ENCODE results near the gene ARHGEF40.

The ARHGEF40 gene

DNA sequence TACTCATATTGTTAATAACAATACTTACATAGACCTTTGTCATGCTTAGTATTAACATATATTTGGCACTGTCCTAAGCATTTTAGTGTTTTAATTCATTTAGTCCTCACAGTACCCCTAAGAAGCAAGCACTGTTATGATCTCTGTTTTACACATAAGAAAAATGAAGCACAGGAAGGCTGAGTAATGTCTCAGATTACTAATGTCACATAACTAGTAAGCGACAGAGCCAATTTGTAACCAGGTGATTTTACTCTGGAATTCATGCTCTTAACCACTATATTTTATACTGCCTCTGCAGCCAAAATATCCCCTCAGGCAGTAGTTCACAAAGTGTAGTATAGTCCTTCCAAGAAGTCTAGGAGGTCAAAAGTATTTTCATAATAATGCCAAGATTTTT lies 51.0 kb downstream of the ARHGEF40 start:
- Histone ChIP-seq H3K4me3 (ENCODE audit: low read length, poor library complexity, severe bottlenecking) (no peak overlapping the region), H3K4me2 (ENCODE audit: low read depth, low read length, poor library complexity, severe bottlenecking) (no peak overlapping the region), H3K9ac (ENCODE audit: low read depth, low read length, poor library complexity, severe bottlenecking) (no peak overlapping the region), H3K27me3 (ENCODE audit: insufficient read depth, low read length, poor library complexity, severe bottlenecking) (no peaks in the 10 kb centered on the region), H3K9me2 (replicated peaks; ENCODE audit: low read depth, low read length) (no peaks in the 10 kb centered on the region), H3F3A (ENCODE audit: low read depth) (no peaks in the 10 kb centered on the region), H2AFZ (ENCODE audit: low read length) (no peak overlapping the region), H3K79me2 (ENCODE audit: insufficient read depth, low read length) (no peaks in the 10 kb centered on the region), H3K9me3 (ENCODE audit: insufficient read depth, low read depth, low read length) (no peaks in the 10 kb centered on the region), H3K4me1 (ENCODE audit: insufficient read depth, low read length, poor library complexity, severe bottlenecking) (no peaks in the 10 kb centered on the region), H4K20me1 (ENCODE audit: insufficient read depth, low read length, poor library complexity, severe bottlenecking) (no peaks in the 10 kb centered on the region), H3K36me3 (ENCODE audit: insufficient read depth, low read length) (no peaks in the 10 kb centered on the region)
- TF ChIP-seq, protein P1, sequence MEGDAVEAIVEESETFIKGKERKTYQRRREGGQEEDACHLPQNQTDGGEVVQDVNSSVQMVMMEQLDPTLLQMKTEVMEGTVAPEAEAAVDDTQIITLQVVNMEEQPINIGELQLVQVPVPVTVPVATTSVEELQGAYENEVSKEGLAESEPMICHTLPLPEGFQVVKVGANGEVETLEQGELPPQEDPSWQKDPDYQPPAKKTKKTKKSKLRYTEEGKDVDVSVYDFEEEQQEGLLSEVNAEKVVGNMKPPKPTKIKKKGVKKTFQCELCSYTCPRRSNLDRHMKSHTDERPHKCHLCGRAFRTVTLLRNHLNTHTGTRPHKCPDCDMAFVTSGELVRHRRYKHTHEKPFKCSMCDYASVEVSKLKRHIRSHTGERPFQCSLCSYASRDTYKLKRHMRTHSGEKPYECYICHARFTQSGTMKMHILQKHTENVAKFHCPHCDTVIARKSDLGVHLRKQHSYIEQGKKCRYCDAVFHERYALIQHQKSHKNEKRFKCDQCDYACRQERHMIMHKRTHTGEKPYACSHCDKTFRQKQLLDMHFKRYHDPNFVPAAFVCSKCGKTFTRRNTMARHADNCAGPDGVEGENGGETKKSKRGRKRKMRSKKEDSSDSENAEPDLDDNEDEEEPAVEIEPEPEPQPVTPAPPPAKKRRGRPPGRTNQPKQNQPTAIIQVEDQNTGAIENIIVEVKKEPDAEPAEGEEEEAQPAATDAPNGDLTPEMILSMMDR (conservative IDR thresholded peaks at IDR 0.05; ENCODE audit: low read length): no peak
- TF ChIP-seq EZH2phosphoT487 (IDR thresholded peaks at IDR 0.05; ENCODE audit: borderline replicate concordance): no peak

DNA sequence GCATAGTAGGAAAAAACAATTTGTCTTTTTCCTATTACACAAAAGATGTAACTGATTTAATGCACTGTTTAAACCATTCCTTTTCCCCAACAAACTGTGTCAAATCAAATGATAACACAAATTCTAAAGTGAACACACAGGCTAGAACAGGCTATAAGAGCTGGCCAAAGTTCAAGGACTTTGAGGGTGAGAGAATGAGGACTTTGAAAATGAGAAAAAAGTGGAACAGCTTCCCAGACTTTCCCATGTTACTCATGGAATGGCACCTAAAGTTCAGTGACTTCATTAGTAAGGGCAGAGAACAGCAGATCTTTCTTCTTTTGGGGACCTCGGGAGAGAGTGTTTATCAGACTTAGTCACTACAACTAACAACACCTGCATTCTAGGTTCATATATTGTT lies 53.3 kb downstream of the ARHGEF40 start:
- Histone ChIP-seq H4K20me1 (ENCODE audit: insufficient read depth, low read length, poor library complexity, severe bottlenecking) (no peaks in the 10 kb centered on the region), H2AFZ (ENCODE audit: low read length) (no peak overlapping the region), H3K9ac (ENCODE audit: low read depth, low read length, poor library complexity, severe bottlenecking) (no peak overlapping the region), H3K27me3 (ENCODE audit: insufficient read depth, low read length, poor library complexity, severe bottlenecking) (no peaks in the 10 kb centered on the region), H3F3A (ENCODE audit: low read depth) (no peaks in the 10 kb centered on the region), H3K9me3 (ENCODE audit: insufficient read depth, low read depth, low read length) (no peaks in the 10 kb centered on the region), H3K79me2 (ENCODE audit: insufficient read depth, low read length) (no peaks in the 10 kb centered on the region), H3K4me3 (ENCODE audit: low read length, poor library complexity, severe bottlenecking) (no peak overlapping the region), H3K9me2 (replicated peaks; ENCODE audit: low read depth, low read length) (no peaks in the 10 kb centered on the region), H3K4me2 (ENCODE audit: low read depth, low read length, poor library complexity, severe bottlenecking) (no peak overlapping the region), H3K36me3 (ENCODE audit: insufficient read depth, low read length) (no peaks in the 10 kb centered on the region), H3K4me1 (ENCODE audit: insufficient read depth, low read length, poor library complexity, severe bottlenecking) (no peaks in the 10 kb centered on the region)
- TF ChIP-seq, protein P1 (conservative IDR thresholded peaks at IDR 0.05; ENCODE audit: low read length): no peak
- TF ChIP-seq EZH2phosphoT487 (IDR thresholded peaks at IDR 0.05; ENCODE audit: borderline replicate concordance): no peak

DNA sequence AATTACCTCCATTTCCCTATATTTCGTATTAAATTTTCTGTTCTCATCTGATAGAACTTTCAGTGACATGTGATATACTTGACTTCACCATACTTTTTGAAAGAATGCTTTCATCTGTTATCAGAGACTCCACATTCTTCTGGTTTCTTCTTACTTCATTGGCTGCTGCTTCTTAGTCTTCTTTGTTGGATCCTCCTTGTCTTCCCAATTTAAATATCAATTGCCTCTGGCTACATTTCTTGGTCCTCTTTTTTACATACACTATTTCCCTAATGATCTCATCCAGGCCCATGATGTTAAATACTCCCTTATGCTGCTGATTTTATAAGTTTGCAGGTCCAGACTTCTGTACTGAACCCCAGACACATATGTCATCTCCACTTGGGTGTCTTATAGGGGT lies 63.8 kb downstream of the ARHGEF40 start:
- Histone ChIP-seq H3K4me2 (ENCODE audit: low read depth, low read length, poor library complexity, severe bottlenecking) (no peak overlapping the region), H3K79me2 (ENCODE audit: insufficient read depth, low read length) (no peaks in the 10 kb centered on the region), H4K20me1 (ENCODE audit: insufficient read depth, low read length, poor library complexity, severe bottlenecking) (no peaks in the 10 kb centered on the region), H3K9me2 (replicated peaks; ENCODE audit: low read depth, low read length) (no peaks in the 10 kb centered on the region), H3K4me3 (ENCODE audit: low read length, poor library complexity, severe bottlenecking) (no peak overlapping the region), H3K27me3 (ENCODE audit: insufficient read depth, low read length, poor library complexity, severe bottlenecking) (no peaks in the 10 kb centered on the region), H3K4me1 (ENCODE audit: insufficient read depth, low read length, poor library complexity, severe bottlenecking) (no peaks in the 10 kb centered on the region), H3K9me3 (ENCODE audit: insufficient read depth, low read depth, low read length) (no peaks in the 10 kb centered on the region), H3K9ac (ENCODE audit: low read depth, low read length, poor library complexity, severe bottlenecking) (no peak overlapping the region), H3F3A (ENCODE audit: low read depth) (no peaks in the 10 kb centered on the region), H2AFZ (ENCODE audit: low read length) (no peak overlapping the region), H3K36me3 (ENCODE audit: insufficient read depth, low read length) (no peaks in the 10 kb centered on the region)
- TF ChIP-seq EZH2phosphoT487 (IDR thresholded peaks at IDR 0.05; ENCODE audit: borderline replicate concordance): no peak
- TF ChIP-seq, protein P1 (conservative IDR thresholded peaks at IDR 0.05; ENCODE audit: low read length): no peak
